ENCODE data around the gene PCDHA6. TPM values are rescaled to one million over a fixed set of nuclear protein-coding genes. Genes with fewer than 3 reads are reported as not detected.

Gene PCDHA6
- total and polyA plus RNA-seq, 2 of the 8 experiments (the other 6 are each of a cell fraction or from before 2014, with no cell fraction given) = 0.71 to 7.1 TPM

GRCh38 chr5:140800816-140801493 is 26.8 kb upstream of the PCDHA6 start, which contains the start of gene PCDHA3:
Gene PCDHA3, plus strand, starts transcription at chr5:140801057.
- Histone ChIP-seq H2AK5ac (ENCODE audit: low read depth, low read length) (no peak within 1 kb of the TSS), H4K5ac (ENCODE audit: insufficient read length, low read depth, low read length) (no peak within 1 kb of the TSS), H2BK5ac (ENCODE audit: low read depth, low read length) (no peak within 1 kb of the TSS), H3K27ac (ENCODE audit: low read depth, low read length) (no peak within 1 kb of the TSS), H3K18ac (ENCODE audit: extremely low read depth, low read length) (no peak within 1 kb of the TSS), H3K14ac (ENCODE audit: insufficient read length) (no peak within 1 kb of the TSS), H4K8ac (ENCODE audit: extremely low read depth, insufficient read depth, low read length) (no peak within 1 kb of the TSS), H3K23ac (ENCODE audit: insufficient read length) (no peak within 1 kb of the TSS), H2AFZ (ENCODE audit: low read length) (no peak within 1 kb of the TSS), H3K79me2 (ENCODE audit: control insufficient read depth in 1 of 2, insufficient read depth in 2 of 2, low read length in 2 of 2) (no peaks in the 10 kb centered on the region), H3K36me3 (ENCODE audit: control insufficient read depth in 2 of 4, insufficient read depth in 4 of 4, low read length in 3 of 4) (peaks cover 0 to 27% (median 0%) of the 10 kb centered on the region in 4 experiments; a peak in 3 of 8 replicates), H2BK120ac (replicated peaks; ENCODE audit: low read depth, low read length) (no peak within 1 kb of the TSS), H3K4me1 (replicated peaks in 1 of 4; ENCODE audit: control insufficient read depth in 3 of 4, insufficient read depth in 4 of 4, low read length in 3 of 4) (no peaks in the 10 kb centered on the region), H2BK15ac (ENCODE audit: low read length) (no peak within 1 kb of the TSS), H2BK20ac (ENCODE audit: low read length) (no peak within 1 kb of the TSS), H3K4ac (replicated peaks; ENCODE audit: insufficient read length, low read depth, low read length) (no peak within 1 kb of the TSS), H3K4me3 (ENCODE audit: extremely low read depth in 1 of 4, insufficient read depth in 2 of 4, low read depth in 3 of 4, low read length in 4 of 4) (peak within 1 kb of the TSS in 1 of 4 experiments; percentile 28; a peak in 1 of 8 replicates), H3K23me2 (ENCODE audit: low read depth, low read length) (no peaks in the 10 kb centered on the region), H4K20me1 (replicated peaks in 1 of 2; ENCODE audit: control insufficient read depth in 1 of 2, insufficient read depth in 2 of 2, low read length in 2 of 2) (no peaks in the 10 kb centered on the region), H3K4me2 (ENCODE audit: insufficient read depth in 1 of 2, low read depth in 2 of 2, low read length in 2 of 2) (no peak within 1 kb of the TSS; a peak in 1 of 4 replicates), H3K27me3 (replicated peaks in 1 of 4; ENCODE audit: control insufficient read depth in 3 of 4, extremely low read depth in 1 of 4, insufficient read depth in 3 of 4, low read length in 3 of 4) (no peaks in the 10 kb centered on the region), H2BK12ac (ENCODE audit: low read depth, low read length) (no peak within 1 kb of the TSS), H3K9me3 (ENCODE audit: insufficient read depth in 2 of 2, low read depth in 1 of 2, low read length in 1 of 2) (peaks cover 0 to 33% of the 10 kb centered on the region in 2 experiments; a peak in 2 of 4 replicates), H3K79me1 (ENCODE audit: low read depth, low read length) (no peaks in the 10 kb centered on the region), H3K9ac (replicated peaks in 1 of 4; ENCODE audit: extremely low read depth in 1 of 4, low read depth in 3 of 4, low read length in 3 of 4) (no peak within 1 kb of the TSS; a peak in 1 of 7 replicates), H3K56ac (replicated peaks; ENCODE audit: insufficient read length, low read depth, low read length) (no peak within 1 kb of the TSS), H4K91ac (replicated peaks; ENCODE audit: insufficient read length, low read length) (no peak within 1 kb of the TSS)
- peak; percentile 13 for FAIRE-seq
- DNase-seq (ENCODE audit: low read depth in 1 of 2, low spot score in 2 of 2) = no peak
- WGBS, 2 experiments (ENCODE audit: extremely low coverage in 1 of 2, insufficient coverage in 1 of 2, insufficient read length in 1 of 2, insufficient replicate concordance in 2 of 2, low coverage in 1 of 2, low lambda C conversion rate in 2 of 2, missing lambda C conversion rate in 1 of 2) = 90% methylated on average over 29 of the region's 29 CpGs; no CpG with 5 or more reads in 1 of the 2 experiments
- POLR2A ChIA-PET (ENCODE audit: partially characterized antibody) = no interaction called here
- CTCF ChIA-PET (ENCODE audit: partially characterized antibody) = interaction anchor here (0.6 to 1.6 kb wide), 6 partner anchors 9 to 243 kb away, joined by 3 to 4 read pairs (median 3); partner anchors contain the start of genes PCDHA11 and PCDHA6
- TF ChIP-seq, protein P1, sequence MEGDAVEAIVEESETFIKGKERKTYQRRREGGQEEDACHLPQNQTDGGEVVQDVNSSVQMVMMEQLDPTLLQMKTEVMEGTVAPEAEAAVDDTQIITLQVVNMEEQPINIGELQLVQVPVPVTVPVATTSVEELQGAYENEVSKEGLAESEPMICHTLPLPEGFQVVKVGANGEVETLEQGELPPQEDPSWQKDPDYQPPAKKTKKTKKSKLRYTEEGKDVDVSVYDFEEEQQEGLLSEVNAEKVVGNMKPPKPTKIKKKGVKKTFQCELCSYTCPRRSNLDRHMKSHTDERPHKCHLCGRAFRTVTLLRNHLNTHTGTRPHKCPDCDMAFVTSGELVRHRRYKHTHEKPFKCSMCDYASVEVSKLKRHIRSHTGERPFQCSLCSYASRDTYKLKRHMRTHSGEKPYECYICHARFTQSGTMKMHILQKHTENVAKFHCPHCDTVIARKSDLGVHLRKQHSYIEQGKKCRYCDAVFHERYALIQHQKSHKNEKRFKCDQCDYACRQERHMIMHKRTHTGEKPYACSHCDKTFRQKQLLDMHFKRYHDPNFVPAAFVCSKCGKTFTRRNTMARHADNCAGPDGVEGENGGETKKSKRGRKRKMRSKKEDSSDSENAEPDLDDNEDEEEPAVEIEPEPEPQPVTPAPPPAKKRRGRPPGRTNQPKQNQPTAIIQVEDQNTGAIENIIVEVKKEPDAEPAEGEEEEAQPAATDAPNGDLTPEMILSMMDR (IDR thresholded peaks at IDR 0.05; ENCODE audit: control extremely low read depth in 1 of 3, insufficient read depth in 1 of 3, low read depth in 1 of 3, low read length in 3 of 3) = peak in 2 of 3 experiments; percentile 4 to 20; a peak in 2 of 4 replicates
